ENCODE measurements around the gene GLRX5.

- no peak for TF ChIP-seq PKNOX1 (IDR thresholded peaks at IDR 0.05)
- no peak for TF ChIP-seq FOXK2 (IDR thresholded peaks at IDR 0.05)
- TF ChIP-seq BHLHE40 (IDR thresholded peaks at IDR 0.05; ENCODE audit: borderline replicate concordance), result no peak
- TF ChIP-seq ELF4 (IDR thresholded peaks at IDR 0.05), result no peak
These were observed 40.4 kb upstream of the GLRX5 start for GRCh38 chr14:95494456-95494855.
